Heart right ventricle (tissue), 16 donors: ENCODE results near the gene SND1. TPM values are rescaled to one million over a fixed set of nuclear protein-coding genes. Genes with fewer than 3 reads are reported as not detected.
"Not testable (repeated sequence)": the region's sequence is repeated elsewhere in the genome, so short reads cannot be mapped to it uniquely, and the experiment has no call there.

ENCODE experiments used
- ATAC-seq, 8 donors: fragments of 200-7000 bp; cut with Tn5 transposase; one replicate each; pipeline ENCODE4 v1.9.1; 2020; ENCODE audit warnings: mild to moderate bottlenecking in 8 of 8, moderate library complexity in 8 of 8, moderate number of reproducible peaks in 1 of 8
- DNase-seq, 2 donors: peaks; one replicate each; pipeline ENCODE4 v3.0.0-alpha.2; 2020
- H3K27ac ChIP-seq, 10 donors: fragments of 200-600 bp; sonication (generic) in 2 of 10; one replicate each; pipeline versions ENCODE4 v1.5.0 to v1.8.0; 2020 to 2022; ENCODE audit warnings: mild to moderate bottlenecking in 3 of 10
- H3K27me3 ChIP-seq, 7 donors: fragments of 200-600 bp; one replicate each; pipeline ENCODE4 v1.8.0; 2021 to 2022; ENCODE audit warnings: mild to moderate bottlenecking in 2 of 7
- H3K36me3 ChIP-seq, 9 donors: fragments of 200-600 bp; sonication (generic) in 1 of 9; one replicate each; pipeline versions ENCODE4 v1.5.0 to v1.8.0; 2020 to 2022; ENCODE audit warnings: mild to moderate bottlenecking in 2 of 9
- H3K4me1 ChIP-seq, 9 donors: fragments of 200-600 bp; sonication (generic) in 1 of 9; one replicate each; pipeline versions ENCODE4 v1.5.0 to v1.8.0; 2020 to 2022; ENCODE audit warnings: mild to moderate bottlenecking in 4 of 9
- H3K4me3 ChIP-seq, 10 donors: fragments of 200-600 bp; sonication (generic) in 2 of 10; one replicate each; pipeline versions ENCODE4 v1.5.0 to v1.8.0; 2020 to 2022; ENCODE audit warnings: mild to moderate bottlenecking in 7 of 10, moderate library complexity in 2 of 10
- H3K9me3 ChIP-seq, 11 donors: fragments of 200-600 bp in 10 of 11; sonication (generic) in 2 of 11; one replicate each; pipeline versions ENCODE4 v1.5.0 to v1.8.0; 2013 to 2022; ENCODE audit warnings: mild to moderate bottlenecking in 2 of 11, control low read depth in 1 of 11, moderate library complexity in 1 of 11
- CTCF ChIP-seq, 9 donors: fragments of 200-600 bp; sonication (generic) in 2 of 9; IDR thresholded peaks; one replicate each; pipeline versions ENCODE4 v1.5.0 to v1.8.0; 2021 to 2022; ENCODE audit warnings: antibody characterized with exemption in 9 of 9, mild to moderate bottlenecking in 5 of 9, moderate library complexity in 1 of 9
- WGBS, 2 donors: extraction: QIAGEN DNeasy Blood & Tissue Kit; methylation state at CpG; one replicate each; pipeline ENCODE4 v1.1.7; 2013; ENCODE audit warnings: inconsistent platforms in 1 of 2; 5-methylcytosine and 5-hydroxymethylcytosine counted together
- intact Hi-C, 10 donors: fragments of 100-400 bp; cut with DNase I; formaldehyde crosslinking; loops; one replicate each; pipeline versions ENCODE4 v1.11.1 to v1.14.2; 2022
- polyA plus RNA-seq, 2 donors: library from polyadenylated mRNA; stranded (reverse); fragments of 200-250 nt; gene quantifications; one replicate each; pipeline ENCODE4 v1.2.3, GENCODE V29; 2013
- total RNA-seq, 10 donors: library from RNA; stranded (reverse); fragmentation: NEBNext Ultra II Directional in 3 of 10; extraction: Animal tissue kit (Norgen Biotek cat#: 25700) in 3 of 10; gene quantifications; one replicate each; pipeline versions ENCODE4 v1.2.1 to v1.2.4, GENCODE V29; 2021 to 2023
- donor health status: Arrhythmogenic right ventricular cardiomyopathy.
- donor health status: ischemic (EF 13 %, LVEDD 7.1; RV severe dilation, severe dysfunction).
- donor health status: healthy with polysubstance abuse.
- donor health status: DM: no; HTN: yes; CAD: no.
- donor health status: DM: no; HTN: no; CAD: no.
- donor health status: ischemic (EF 25% LVEDD 6.9; RV normal size, moderate dysfunction).
- donor health status: ischemic (EF 25% LVEDD 5.7; RV mildly dilated, moderate dysfunction).
- donor health status: healthy.
- donor health status: DM: yes; HTN: yes; CAD: no.
- donor health status: Ischemic cardiomyopathy.
- donor health status: ischemic (EF 35%, LVEDD 5.7; RV mildly dilated, moderate dysfunction).
- donor health status: nonischemic (EF 11% LVEDD 7.7; RV severe dilation, severe dysfunction).
- donor health status: DM: yes; HTN: yes; CAD: no.
- donor health status: PGD.
- donor health status: ischemic (EF 29% LVEDD 5.4; RV normal size, mild dysfunction).
- donor health status: nonischemic (EF 23%, LVEDD 6.1; RV moderate dilation, normal function).

Gene SND1
- total and polyA plus RNA-seq, 12 donors, result 39.9 to 107 (median 80.8) TPM

GRCh38 chr7:127835679-127836078, 183.7 kb downstream of the SND1 start:
- Histone ChIP-seq H3K9me3 (peaks cover 0 to 17% (median 0%) of the 10 kb centered on the region in 11 donors), H3K27ac (no peak overlapping the region), H3K36me3 (peaks cover 0 to 14% (median 0%) of the 10 kb centered on the region in 9 donors), H3K4me1 (peaks cover 0 to 15% (median 4%) of the 10 kb centered on the region in 9 donors), H3K27me3 (no peaks in the 10 kb centered on the region), H3K4me3 (no peak overlapping the region)
- 95 to 96% methylated on average over 4 of the region's 4 CpGs for WGBS, 2 donors
- intact Hi-C loops, result loop anchor here in 1 of 10 donors (5.0 kb wide), 1 partner anchor 663 kb away; no protein-coding TSS in a partner anchor
- TF ChIP-seq CTCF (IDR thresholded peaks at IDR 0.05), result no peak
- ATAC-seq (no peak), DNase-seq (no peak)

GRCh38 chr7:127837816-127838410, 185.9 kb downstream of the SND1 start:
- H3K4me3 ChIP-seq, DNase-seq, H3K4me1 ChIP-seq, H3K27me3 ChIP-seq, ATAC-seq, H3K27ac ChIP-seq: not testable (repeated sequence)
- intact Hi-C loops, result loop anchor here in 1 of 10 donors (5.0 kb wide), 1 partner anchor 666 kb away; no protein-coding TSS in a partner anchor
- H3K9me3 ChIP-seq, result peaks cover 0 to 17% (median 0%) of the 10 kb centered on the region in 11 donors
- 91 to 92% methylated on average over 7 of the region's 7 CpGs for WGBS, 2 donors
- peaks cover 0 to 17% (median 0%) of the 10 kb centered on the region in 9 donors for H3K36me3 ChIP-seq

GRCh38 chr7:127838816-127839415, 186.9 kb downstream of the SND1 start:
- DNase-seq (peak in 1 of 2 donors; percentile 7), ATAC-seq (peak in 1 of 8 donors; percentile 20)
- no peak for TF ChIP-seq CTCF (IDR thresholded peaks at IDR 0.05)
- Histone ChIP-seq H3K4me1 (peaks cover 0 to 10% (median 3%) of the 10 kb centered on the region in 9 donors), H3K27me3 (no peaks in the 10 kb centered on the region), H3K36me3 (peaks cover 0 to 22% (median 0%) of the 10 kb centered on the region in 9 donors), H3K4me3 (peak overlapping the region in 1 of 10 donors; percentile 1), H3K9me3 (peaks cover 0 to 17% (median 0%) of the 10 kb centered on the region in 11 donors), H3K27ac (no peak overlapping the region)
- intact Hi-C loops, result loop anchor here in 1 of 10 donors (5.0 kb wide), 1 partner anchor 667 kb away; no protein-coding TSS in a partner anchor
- WGBS, 2 donors, result 60 to 67% methylated on average over 10 of the region's 10 CpGs

GRCh38 chr7:127840226-127840951, 188.4 kb downstream of the SND1 start:
- Histone ChIP-seq H3K4me1 (peaks cover 0 to 25% (median 16%) of the 10 kb centered on the region in 9 donors), H3K27me3 (no peaks in the 10 kb centered on the region), H3K27ac (no peak overlapping the region), H3K9me3 (peaks cover 0 to 17% (median 0%) of the 10 kb centered on the region in 11 donors), H3K4me3 (no peak overlapping the region), H3K36me3 (peaks cover 0 to 31% (median 0%) of the 10 kb centered on the region in 9 donors)
- DNase-seq (no peak), ATAC-seq (no peak)
- intact Hi-C loops, result loop anchor here in 1 of 10 donors (10.0 kb wide), 1 partner anchor 106 kb away; no protein-coding TSS in a partner anchor
- TF ChIP-seq CTCF (IDR thresholded peaks at IDR 0.05), result no peak
- 94 to 96% methylated on average over 6 of the region's 6 CpGs for WGBS, 2 donors
